Right lobe of liver (tissue), 4 donors: ENCODE data around the gene NHSL2.

ENCODE experiments used
- POLR2A ChIP-seq: fragments of 450-650 bp; IDR thresholded peaks from one replicate; pipeline ENCODE4 v1.6.1; 2017; ENCODE audit warnings: antibody characterized with exemption, mild to moderate bottlenecking
- TF ChIP-seq, protein P1 (sequence below), 4 donors: fragments of 200-600 bp in 3 of 4; fragments of 450-650 bp in 1 of 4; IDR thresholded peaks; one replicate each; pipeline versions ENCODE4 v1.5.1 to v1.8.0; 2016 to 2022; ENCODE audit warnings: antibody characterized with exemption in 4 of 4, mild to moderate bottlenecking in 2 of 4
- donor health status: DM: no; HTN: no; CAD: no.
- donor health status: DM: no; HTN: no; CAD: no.
- donor health status: DM: no; HTN: yes; CAD: no.

DNA sequence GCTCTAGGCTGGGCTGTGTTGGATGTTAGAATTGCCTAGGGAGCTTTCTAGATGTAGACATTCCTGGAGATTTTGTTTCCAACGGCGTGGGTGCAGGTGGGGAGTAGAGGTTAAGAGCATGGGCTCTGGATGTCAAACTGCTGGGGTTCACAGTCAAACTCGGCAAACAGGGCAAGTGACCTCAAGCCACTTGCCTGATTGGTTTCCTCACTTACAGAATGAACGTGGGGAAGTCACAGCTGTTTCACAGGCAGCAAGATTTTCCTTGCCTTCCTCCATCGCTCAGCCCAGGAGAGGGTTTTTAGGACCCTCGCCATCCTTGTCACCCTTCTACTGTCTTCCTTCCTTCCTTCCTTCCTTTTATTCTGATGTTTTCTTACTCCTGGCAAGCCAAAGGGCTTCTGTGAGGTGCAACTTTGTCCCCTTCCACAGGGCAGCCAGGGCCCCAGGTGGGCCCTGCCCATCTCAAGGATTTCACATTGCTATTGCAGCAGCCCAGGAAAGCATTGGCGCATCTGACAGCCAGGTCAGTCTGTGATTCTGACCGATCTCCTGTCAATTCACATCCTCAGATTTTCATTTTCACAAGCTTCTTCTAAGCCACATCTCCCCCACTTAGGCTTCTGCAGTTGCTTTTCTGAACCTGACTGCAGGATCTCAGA, 214.0 kb downstream of the NHSL2 start:
- TF ChIP-seq, protein P1, sequence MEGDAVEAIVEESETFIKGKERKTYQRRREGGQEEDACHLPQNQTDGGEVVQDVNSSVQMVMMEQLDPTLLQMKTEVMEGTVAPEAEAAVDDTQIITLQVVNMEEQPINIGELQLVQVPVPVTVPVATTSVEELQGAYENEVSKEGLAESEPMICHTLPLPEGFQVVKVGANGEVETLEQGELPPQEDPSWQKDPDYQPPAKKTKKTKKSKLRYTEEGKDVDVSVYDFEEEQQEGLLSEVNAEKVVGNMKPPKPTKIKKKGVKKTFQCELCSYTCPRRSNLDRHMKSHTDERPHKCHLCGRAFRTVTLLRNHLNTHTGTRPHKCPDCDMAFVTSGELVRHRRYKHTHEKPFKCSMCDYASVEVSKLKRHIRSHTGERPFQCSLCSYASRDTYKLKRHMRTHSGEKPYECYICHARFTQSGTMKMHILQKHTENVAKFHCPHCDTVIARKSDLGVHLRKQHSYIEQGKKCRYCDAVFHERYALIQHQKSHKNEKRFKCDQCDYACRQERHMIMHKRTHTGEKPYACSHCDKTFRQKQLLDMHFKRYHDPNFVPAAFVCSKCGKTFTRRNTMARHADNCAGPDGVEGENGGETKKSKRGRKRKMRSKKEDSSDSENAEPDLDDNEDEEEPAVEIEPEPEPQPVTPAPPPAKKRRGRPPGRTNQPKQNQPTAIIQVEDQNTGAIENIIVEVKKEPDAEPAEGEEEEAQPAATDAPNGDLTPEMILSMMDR (IDR thresholded peaks at IDR 0.05) = no peak
- TF ChIP-seq POLR2A = no peak
